ENCODE results near the gene LRMDA. TPM values are rescaled to one million over a fixed set of nuclear protein-coding genes. Genes with fewer than 3 reads are reported as not detected.

The LRMDA gene
- total RNA-seq, 3 donors from 2014 or later: 8.3 to 17.1 (median 11.1) TPM

GRCh38 chr10:76388321-76389023 is 957.0 kb downstream of the LRMDA start:
- H3K4me3 ChIP-seq: no peak overlapping the region
- H3K27me3 ChIP-seq: no peaks in the 10 kb centered on the region
- no peaks in the 10 kb centered on the region for H3K4me1 ChIP-seq
- H3K36me3 ChIP-seq: no peaks in the 10 kb centered on the region
- DNase-seq (ENCODE audit: low spot score in 2 of 2): no peak
- intact Hi-C loops (cut with DNase I; ENCODE audit: low total_unique reads): no loop called here
- no peak overlapping the region for H3K27ac ChIP-seq
- TF ChIP-seq CTCF (IDR thresholded peaks at IDR 0.05): no peak
- TF ChIP-seq POLR2A (IDR thresholded peaks at IDR 0.05): no peak
- no peaks in the 10 kb centered on the region for H3K9me3 ChIP-seq

- intact Hi-C loops (cut with DNase I; ENCODE audit: low total_unique reads): no loop called here
- H3K27me3 ChIP-seq: no peaks in the 10 kb centered on the region
- no peaks in the 10 kb centered on the region for H3K36me3 ChIP-seq
- H3K27ac ChIP-seq: no peak overlapping the region
- no peak overlapping the region for H3K4me3 ChIP-seq
- H3K9me3 ChIP-seq: no peaks in the 10 kb centered on the region
- TF ChIP-seq POLR2AphosphoS5 (IDR thresholded peaks at IDR 0.05): no peak
- no peak for TF ChIP-seq POLR2A (IDR thresholded peaks at IDR 0.05)
- TF ChIP-seq CTCF (IDR thresholded peaks at IDR 0.05): no peak
- no peaks in the 10 kb centered on the region for H3K4me1 ChIP-seq
- no peak for DNase-seq (ENCODE audit: low spot score in 2 of 2)
These were observed 962.7 kb downstream of the LRMDA start for GRCh38 chr10:76393875-76394706.

GRCh38 chr10:76394707-76395042 is 963.3 kb downstream of the LRMDA start:
- intact Hi-C loops (cut with DNase I; ENCODE audit: low total_unique reads): no loop called here
- no peaks in the 10 kb centered on the region for H3K36me3 ChIP-seq
- no peak overlapping the region for H3K4me3 ChIP-seq
- no peak for DNase-seq (ENCODE audit: low spot score in 2 of 2)
- TF ChIP-seq CTCF (IDR thresholded peaks at IDR 0.05) (no peak), POLR2AphosphoS5 (IDR thresholded peaks at IDR 0.05) (no peak), POLR2A (IDR thresholded peaks at IDR 0.05) (no peak)
- no peak overlapping the region for H3K27ac ChIP-seq
- no peaks in the 10 kb centered on the region for H3K27me3 ChIP-seq
- H3K4me1 ChIP-seq: no peaks in the 10 kb centered on the region
- no peaks in the 10 kb centered on the region for H3K9me3 ChIP-seq

GRCh38 chr10:76395251-76395650 is 963.8 kb downstream of the LRMDA start:
- no peak for TF ChIP-seq POLR2A (IDR thresholded peaks at IDR 0.05)
- no peak for TF ChIP-seq CTCF (IDR thresholded peaks at IDR 0.05)
- no peak for TF ChIP-seq POLR2AphosphoS5 (IDR thresholded peaks at IDR 0.05)
- Histone ChIP-seq H3K9me3 (no peaks in the 10 kb centered on the region), H3K27ac (no peak overlapping the region), H3K36me3 (no peaks in the 10 kb centered on the region), H3K4me3 (no peak overlapping the region), H3K4me1 (no peaks in the 10 kb centered on the region), H3K27me3 (no peaks in the 10 kb centered on the region)
- no peak for DNase-seq (ENCODE audit: low spot score in 2 of 2)
- intact Hi-C loops (cut with DNase I; ENCODE audit: low total_unique reads): no loop called here

GRCh38 chr10:76396134-76396533 is 964.7 kb downstream of the LRMDA start:
- no peak for DNase-seq (ENCODE audit: low spot score in 2 of 2)
- Histone ChIP-seq H3K36me3 (no peaks in the 10 kb centered on the region), H3K27me3 (no peaks in the 10 kb centered on the region), H3K4me3 (no peak overlapping the region), H3K9me3 (no peaks in the 10 kb centered on the region), H3K4me1 (no peaks in the 10 kb centered on the region), H3K27ac (no peak overlapping the region)
- intact Hi-C loops (cut with DNase I; ENCODE audit: low total_unique reads): no loop called here
- TF ChIP-seq POLR2A (IDR thresholded peaks at IDR 0.05) (no peak), CTCF (IDR thresholded peaks at IDR 0.05) (no peak), POLR2AphosphoS5 (IDR thresholded peaks at IDR 0.05) (no peak)
